ENCODE data around the gene ZNF350.
"Not testable (repeated sequence)": the region's sequence is repeated elsewhere in the genome, so short reads cannot be mapped to it uniquely, and the experiment has no call there.

ZNF350 gene

DNA sequence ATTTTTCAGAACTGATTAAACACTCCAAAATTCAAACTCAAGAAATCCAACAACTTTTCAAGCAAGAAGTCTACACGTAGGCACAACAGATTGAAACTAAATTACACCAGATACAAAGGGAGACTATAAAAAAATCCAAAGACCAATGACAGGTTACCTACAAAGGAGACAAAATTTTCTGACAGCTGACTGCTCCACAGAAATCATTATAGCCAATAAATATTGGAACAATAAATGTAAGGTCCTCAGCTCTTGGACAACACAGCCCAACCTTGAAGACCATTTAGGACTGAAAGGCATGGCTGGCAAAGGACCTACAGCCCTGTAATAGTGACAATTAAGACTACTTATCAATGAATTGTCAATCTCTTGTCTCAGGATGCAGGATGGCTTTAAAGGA, 15.9 kb downstream of the ZNF350 start:
- DNase-seq = no peak

DNA sequence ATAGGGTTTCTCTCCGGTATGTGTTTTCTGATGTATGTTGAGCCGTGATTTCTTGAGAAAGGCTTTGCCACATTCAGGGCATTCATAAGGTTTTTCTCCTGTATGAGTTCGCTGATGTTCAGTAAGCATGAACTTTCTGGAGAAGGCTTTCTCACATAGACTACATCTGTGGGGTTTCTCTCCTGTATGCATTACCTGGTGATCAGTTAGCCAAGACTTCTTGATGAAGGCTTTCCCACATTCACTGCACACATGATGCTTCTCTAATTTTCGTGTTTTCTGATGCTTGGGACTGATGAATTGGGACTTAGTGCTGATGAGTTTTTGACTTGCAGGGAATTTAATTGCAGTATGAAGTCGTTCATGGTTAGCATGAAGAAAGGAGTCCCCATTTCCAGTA, 21.1 kb downstream of the ZNF350 start:
- DNase-seq = no peak

DNA sequence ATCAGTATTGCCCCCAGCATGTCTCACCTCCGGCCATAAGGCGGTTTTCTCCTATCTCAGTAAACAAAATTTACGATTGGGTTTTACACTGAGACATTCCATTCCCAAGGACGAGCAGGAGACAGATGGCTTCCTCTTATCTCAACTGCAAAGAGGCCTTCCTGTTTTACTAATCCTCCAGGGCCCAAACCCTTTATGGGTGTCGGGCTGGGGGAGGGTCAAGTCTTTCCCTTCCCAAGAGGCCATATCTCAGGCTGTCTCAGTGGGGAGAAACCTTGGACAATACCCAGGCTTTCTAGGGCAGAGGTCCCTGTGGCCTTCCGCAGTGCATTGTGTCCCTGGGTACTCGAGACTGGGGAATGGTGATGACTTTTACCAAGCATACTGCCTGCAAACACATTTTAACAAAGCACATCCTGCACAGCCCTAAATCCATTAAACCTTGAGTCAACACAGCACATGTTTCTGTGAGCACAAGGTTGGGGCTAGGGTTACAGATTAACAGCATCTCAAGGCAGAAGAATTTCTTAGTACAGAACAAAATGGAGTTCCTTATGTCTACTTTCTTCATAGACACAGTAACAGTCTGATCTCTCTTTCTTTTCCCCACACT, 25.9 kb downstream of the ZNF350 start:
- not testable (repeated sequence) for DNase-seq

DNA sequence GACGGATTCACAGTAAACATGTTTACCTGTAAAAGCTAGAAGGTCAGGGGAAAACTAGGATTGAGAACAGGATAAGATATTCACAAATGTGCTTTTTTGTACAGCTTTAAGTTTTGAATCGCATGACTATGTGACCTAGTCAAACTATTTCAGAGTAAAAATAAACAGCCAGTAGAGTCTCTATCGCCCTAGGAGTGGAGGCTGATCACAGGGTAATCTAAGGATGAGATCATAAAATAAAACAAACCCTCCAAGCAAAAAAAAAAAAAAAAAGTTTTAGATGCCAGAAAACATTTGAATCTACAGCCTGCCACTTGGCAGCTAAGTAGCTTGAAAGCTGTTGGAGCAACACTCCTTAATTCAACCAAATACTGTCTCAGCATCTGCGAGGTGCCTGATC, 26.8 kb downstream of the ZNF350 start:
- no peak for DNase-seq

DNA sequence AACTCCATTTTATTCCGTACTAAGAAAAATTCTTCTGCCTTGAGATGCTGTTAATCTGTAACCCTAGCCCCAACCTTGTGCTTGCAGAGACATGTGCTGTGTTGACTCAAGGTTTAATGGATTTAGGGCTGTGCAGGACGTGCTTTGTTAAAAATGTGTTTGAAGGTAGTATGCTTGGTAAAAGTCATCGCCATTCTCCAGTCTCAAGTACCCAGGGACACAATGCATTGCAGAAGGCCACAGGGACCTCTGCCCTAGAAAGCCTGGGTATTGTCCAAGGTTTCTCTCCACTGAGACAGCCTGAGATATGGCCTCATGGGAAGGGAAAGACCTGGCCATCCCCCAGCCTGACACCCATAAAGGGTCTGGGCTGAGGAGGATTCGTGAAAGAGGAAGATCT, 28.8 kb downstream of the ZNF350 start:
- DNase-seq = not testable (repeated sequence)

DNA sequence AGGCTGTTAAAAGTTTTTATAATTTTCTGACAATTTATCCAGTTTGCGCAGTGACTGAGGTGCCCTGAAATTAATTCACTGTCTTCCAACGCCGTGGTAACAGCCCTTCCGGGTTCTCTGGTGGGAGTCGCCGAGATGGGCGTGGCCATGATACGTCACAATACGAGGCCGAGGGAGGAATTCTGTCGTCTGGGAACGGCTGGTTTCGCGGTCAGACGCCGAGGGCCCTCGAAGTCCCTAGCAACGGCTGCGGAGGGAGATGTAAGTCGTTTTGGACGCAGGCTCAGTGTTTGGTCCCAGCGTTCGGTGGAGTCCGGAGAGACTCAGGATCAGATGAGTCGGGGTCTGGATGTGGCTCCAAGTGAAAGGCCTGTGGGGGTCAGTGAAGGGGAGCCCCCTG, 37.7 kb downstream of the ZNF350 start:
- no peak for DNase-seq

DNA sequence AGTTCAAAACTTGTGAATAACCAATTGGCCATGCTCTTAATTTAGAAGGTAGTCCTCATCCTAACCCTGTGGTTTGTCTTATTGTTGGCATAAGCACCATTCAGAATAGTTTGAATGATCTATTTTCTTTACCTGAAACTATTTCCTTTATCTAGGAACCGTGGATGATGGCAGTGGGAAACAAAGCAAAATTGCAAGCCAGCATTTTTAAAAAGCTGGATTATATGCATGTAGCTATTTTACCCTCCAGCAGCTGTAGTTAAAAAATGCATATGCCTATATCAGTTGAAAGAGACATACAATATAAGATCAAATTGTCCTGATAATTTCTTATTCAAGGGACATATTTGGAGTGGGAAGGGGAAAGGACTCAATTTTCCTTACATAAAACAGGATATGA, 40.0 kb downstream of the ZNF350 start:
- no peak for DNase-seq

DNA sequence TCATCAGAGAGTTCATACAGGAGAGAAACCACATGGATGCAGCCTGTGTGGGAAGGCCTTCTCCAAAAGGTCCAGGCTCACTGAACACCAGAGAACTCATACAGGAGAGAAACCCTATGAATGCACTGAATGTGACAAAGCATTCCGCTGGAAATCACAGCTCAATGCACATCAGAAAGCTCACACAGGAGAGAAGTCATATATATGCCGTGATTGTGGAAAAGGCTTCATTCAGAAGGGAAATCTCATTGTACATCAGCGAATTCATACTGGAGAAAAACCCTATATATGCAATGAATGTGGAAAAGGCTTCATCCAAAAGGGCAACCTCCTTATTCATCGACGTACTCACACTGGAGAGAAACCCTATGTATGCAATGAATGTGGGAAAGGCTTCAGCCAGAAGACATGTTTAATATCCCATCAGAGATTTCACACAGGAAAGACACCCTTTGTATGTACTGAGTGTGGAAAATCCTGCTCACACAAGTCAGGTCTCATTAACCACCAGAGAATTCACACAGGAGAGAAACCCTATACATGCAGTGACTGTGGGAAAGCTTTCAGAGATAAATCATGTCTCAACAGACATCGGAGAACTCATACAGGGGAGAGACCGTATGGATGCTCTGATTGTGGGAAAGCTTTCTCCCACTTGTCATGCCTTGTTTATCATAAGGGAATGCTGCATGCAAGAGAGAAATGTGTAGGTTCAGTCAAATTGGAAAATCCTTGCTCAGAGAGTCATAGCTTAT, 41.7 kb downstream of the ZNF350 start:
- no peak for DNase-seq

DNA sequence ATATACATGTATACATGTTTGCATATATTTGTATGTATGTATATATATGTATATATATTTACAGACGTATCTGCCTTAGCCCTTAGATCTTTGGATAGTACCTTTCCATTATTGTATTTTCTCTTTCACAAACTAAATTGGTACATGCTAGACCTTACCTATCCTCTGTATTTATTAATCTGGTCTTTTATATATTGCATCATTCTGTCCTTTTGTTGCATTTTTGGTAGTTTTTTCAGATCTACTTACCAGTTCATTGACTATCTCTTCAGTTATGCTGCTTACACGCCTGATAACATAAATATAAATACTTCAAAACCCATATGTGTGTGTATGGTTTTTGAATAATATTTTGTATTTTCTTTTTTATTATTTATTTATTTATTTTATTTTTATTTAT, 47.7 kb downstream of the ZNF350 start:
- no peak for DNase-seq

DNA sequence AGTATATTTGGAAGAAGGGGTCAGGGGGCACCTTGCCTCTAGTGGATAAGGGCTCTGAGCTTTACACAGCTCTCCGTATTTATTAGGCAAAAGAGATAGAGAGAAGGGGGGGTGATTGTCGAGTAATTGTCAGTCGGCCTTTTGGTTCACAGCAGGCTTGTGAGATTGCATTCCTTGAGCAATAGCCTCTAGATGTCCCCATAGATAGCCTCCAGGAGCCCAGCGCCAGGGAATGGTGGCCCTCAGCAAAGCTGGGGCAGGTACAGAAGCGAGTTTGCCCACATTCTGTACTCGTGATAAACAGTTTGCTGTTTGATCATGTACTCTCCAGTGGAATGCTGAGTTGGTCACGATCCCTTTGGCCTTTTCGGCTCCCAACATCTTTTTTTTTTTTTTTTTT, 54.7 kb downstream of the ZNF350 start:
- DNase-seq = no peak

DNA sequence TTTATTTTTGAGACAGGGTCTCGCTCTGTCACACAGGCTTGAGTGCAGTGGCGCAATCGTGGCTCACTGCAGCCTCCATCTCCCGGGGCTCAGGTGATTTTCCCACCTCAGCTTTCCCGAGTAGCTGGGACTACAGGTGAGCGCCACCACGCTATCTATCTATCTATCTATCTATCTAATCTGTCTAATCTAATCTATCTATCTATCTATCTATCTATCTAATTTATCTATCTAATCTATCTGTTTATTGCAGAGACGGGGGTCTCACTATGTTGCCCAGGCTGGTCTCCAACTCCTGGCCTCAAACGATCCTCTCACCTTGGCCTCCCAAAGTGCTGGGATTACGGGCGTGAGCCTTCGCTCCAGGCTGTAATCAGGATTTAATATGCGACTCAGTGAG, 58.8 kb downstream of the ZNF350 start:
- no peak for DNase-seq

DNA sequence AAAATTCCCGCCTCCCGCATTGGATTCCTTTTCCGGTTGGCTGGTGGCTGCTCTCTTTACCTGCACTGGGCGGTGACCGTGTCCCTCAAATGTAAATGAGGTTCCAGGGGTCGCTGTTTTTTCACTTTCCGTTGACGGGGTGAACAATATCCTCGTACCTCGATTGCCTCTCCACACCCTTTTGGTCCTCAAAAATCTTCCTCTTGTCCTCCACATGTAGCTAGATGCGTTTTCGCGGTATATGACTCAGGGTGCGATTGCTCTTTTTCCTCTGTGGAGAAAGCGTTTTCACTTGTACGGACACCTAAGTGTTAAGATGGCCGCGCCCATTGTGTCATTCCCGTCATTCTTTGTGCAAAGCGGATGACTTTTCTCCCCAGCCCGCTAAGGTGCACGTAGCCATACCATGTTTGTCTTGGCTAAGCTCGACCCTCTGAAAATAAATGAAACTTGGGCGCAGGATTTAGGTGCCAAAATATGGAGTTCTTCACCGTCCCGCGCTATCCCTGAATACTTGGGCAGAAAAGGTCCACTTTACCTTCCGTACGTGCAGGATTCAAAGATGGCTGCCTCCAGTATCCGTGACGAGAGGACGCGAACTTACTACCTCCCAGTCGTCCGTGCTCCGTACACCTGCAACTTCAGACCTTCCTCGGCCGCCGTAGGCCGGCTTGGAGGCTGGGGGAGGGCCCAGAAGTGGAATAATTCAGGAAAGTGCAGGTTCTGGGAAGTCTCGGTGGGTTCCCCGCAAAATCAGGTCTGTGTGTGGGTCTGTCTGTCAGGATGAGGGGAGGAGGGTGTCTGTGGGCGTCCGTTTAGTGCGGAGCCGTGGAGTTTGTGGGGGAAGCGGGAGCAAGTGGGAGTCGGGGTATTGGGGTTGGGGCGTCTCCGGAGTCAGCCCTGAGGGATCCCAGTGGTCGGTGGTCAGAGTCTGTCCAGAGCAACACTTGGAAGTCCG, 59.6 kb downstream of the ZNF350 start, which contains the start of gene ZNF613:
Gene ZNF613, plus strand, starts transcription at position 689 of the 958 bp plus-strand sequence. CDS start 8,749 bp downstream, outside the sequence.
- peak; percentile 85 for DNase-seq

DNA sequence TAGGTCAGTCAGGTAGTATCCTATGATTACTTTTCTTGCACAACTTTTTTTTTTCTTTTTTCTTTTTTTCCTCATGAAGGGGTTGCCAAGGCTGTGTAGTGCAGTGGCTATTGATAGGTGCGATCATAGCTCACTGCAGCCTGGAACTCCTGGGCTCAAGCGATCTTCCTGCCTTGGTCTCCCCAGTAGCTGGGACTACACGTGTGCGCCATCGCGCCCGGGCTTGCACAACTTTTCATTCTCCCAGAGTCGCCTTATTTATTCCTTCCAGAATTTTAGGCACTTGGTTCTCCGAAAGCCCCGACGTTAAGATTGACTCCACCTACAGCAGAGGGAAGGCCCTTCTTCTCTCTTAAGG, 60.2 kb downstream of the ZNF350 start:
- DNase-seq = no peak

DNA sequence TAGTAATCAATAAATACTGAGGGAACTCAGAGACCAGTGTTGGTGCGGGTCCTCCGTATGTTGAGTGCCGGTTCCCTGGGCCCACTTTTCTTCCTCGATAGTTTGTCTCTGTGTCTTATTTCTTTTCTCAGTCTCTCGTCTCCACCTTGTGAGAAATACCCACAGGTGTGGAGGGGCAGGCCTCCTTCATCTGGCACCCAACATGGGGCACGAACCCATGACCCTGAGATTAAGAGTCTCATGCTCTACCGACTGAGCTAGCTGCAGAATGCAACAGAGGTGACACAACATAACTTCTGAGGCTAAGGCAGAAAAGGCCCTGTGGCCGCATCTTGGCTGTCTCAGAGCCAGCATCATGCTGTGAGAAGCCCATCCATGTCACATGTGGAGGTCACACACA, 64.7 kb downstream of the ZNF350 start:
- no peak for DNase-seq

DNA sequence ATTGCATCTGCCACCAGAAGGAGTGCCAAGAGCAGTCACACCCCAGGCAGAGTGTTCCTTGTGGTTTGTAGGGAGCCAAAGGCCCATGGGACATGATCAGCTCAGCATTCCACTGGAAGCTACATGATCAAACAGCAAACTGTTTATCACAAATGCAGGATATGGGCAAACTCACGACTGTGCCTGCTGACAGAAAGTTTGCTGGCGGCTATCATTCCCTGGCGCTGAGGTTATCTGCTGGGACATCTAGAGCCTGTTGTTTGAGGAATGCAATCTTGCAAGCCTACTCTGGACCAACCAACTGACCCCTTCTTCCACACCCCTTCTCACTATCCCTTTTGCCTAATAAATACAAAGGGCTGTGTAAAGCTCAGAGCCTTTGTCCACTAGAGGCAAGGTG, 67.0 kb downstream of the ZNF350 start:
- DNase-seq = no peak

DNA sequence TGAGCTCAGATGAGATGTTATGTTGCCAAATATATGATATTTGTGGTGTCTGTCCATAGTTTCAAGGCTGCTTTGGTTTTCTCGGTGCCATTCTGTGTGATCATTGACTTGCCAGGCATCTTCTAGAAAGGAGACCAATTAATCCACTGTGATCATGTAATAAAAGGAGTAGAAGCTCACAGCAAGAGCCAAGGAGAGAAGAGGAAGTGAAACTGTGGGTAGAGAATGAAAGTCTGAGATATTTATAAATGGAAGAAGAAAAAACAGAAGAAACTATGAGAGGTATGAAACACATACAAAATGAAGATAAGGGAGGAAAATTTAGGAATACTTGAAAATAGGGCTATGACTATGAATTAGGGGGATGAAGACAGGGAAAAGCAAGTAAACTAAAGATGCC, 70.5 kb downstream of the ZNF350 start:
- no peak for DNase-seq

DNA sequence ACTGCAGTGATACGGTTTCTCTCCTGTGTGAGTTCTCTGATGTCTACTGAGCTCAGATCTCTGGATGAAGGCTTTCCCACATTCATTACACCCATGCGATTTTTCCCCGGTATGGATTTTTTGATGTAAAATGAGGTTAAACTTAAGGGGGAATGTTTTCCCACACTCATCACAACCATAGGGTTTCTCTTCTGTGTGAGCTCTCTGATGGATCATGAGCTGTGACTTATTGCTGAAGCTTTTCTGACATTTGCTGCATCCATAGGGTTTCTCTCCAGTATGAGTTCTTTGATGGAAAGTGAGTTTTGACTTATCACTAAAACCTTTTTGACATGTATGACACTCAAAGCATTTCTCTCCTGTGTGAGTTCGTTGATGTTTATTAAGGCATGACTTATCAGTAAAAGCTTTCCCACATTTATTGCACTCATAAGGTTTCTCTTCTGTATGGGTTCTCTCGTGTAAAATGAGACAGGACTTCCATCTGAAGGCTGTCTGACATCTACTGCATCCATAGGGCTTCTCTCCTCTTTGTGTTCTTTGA, 71.2 kb downstream of the ZNF350 start:
- DNase-seq = no peak
